ENCODE measurements around the gene LGALS3BP.
A peak's percentile ranks its signal among the peaks of the same experiment; 100 is the strongest.

Gene LGALS3BP

GRCh38 chr17:78998311-78999055 is 18.8 kb upstream of the LGALS3BP start:
- in situ Hi-C loops (cut with MboI; ENCODE audit: low sequenced_read_pairs) = no loop called here
- Histone ChIP-seq H3K9me3 (no peaks in the 10 kb centered on the region), H3K4me3 (no peak overlapping the region), H3K36me3 (replicated peaks) (peaks cover 23% of the 10 kb centered on the region), H3K27me3 (ENCODE audit: low read depth) (no peaks in the 10 kb centered on the region), H3K4me1 (no peaks in the 10 kb centered on the region)
- no peak for DNase-seq (ENCODE audit: low spot score in 2 of 2)

DNA sequence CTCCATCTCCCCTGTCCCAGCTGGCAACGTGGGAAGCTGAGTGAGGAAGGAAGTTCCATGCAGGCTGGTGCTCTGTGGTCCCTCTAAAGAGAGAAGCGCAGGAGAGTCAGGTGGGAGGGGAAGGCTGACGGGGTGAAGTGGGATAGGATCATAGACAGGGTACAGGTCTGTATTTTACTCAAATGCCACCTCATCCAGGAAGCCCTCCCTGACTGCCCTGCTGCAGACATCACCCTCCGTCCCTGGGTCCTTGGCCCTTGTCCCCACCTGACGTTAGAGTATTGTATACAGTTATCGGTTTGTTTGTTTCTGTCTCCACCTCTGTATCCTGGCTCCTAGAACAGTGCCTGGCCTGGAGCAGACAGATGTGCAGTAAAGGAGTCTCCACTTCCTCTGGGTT is 18.2 kb upstream of the LGALS3BP start:
- Histone ChIP-seq H3K36me3 (replicated peaks) (peaks cover 25% of the 10 kb centered on the region), H3K4me1 (no peaks in the 10 kb centered on the region), H3K9me3 (no peaks in the 10 kb centered on the region), H3K27me3 (ENCODE audit: low read depth) (no peaks in the 10 kb centered on the region), H3K4me3 (no peak overlapping the region)
- in situ Hi-C loops (cut with MboI; ENCODE audit: low sequenced_read_pairs) = no loop called here
- DNase-seq (ENCODE audit: low spot score in 2 of 2) = no peak

GRCh38 chr17:78997231-78997741 is 17.6 kb upstream of the LGALS3BP start:
- Histone ChIP-seq H3K27me3 (ENCODE audit: low read depth) (no peaks in the 10 kb centered on the region), H3K9me3 (no peaks in the 10 kb centered on the region), H3K4me3 (no peak overlapping the region), H3K4me1 (no peaks in the 10 kb centered on the region), H3K36me3 (replicated peaks) (peaks cover 31% of the 10 kb centered on the region)
- DNase-seq (ENCODE audit: low spot score in 2 of 2) = no peak
- in situ Hi-C loops (cut with MboI; ENCODE audit: low sequenced_read_pairs) = no loop called here

GRCh38 chr17:78996781-78997201 is 17.1 kb upstream of the LGALS3BP start:
- Histone ChIP-seq H3K27me3 (ENCODE audit: low read depth) (no peaks in the 10 kb centered on the region), H3K4me1 (no peaks in the 10 kb centered on the region), H3K9me3 (no peaks in the 10 kb centered on the region), H3K4me3 (no peak overlapping the region), H3K36me3 (replicated peaks) (peaks cover 33% of the 10 kb centered on the region)
- DNase-seq (ENCODE audit: low spot score in 2 of 2) = no peak
- in situ Hi-C loops (cut with MboI; ENCODE audit: low sequenced_read_pairs) = no loop called here

DNA sequence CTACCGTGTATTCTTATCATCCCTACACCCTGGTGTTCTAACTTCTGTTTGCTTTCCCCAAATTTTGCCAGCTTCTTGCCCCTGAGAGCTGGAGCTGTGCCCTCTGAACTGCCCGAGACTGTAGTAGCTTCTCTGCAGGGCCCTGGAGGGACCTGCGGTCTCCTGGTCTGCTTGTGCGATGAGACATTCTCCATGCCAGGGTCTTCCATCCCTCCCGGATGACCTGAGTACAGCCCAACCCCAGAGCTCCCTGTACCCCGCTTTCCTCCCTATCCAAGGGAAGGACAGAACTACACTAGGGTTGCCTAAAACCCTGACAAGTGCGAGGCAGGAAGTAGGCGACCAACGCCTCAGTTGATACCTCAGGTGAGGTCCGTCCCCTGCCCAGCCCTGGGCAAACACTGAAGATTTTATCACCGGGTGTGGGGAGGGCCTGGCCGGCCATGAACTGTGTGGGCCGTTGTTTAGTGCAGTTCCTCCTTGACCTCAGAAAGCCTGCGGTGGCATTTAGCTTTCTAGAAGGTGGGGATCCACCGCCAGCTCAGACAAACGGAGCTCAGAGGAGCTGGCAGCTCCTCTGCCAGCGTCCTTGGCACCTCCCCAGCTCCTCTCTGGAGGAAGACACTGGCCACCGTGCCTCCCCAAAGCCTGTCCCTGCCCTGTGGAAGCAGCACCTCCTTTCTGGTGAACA is 16.2 kb upstream of the LGALS3BP start:
- H3K4me1 ChIP-seq = no peaks in the 10 kb centered on the region
- H3K4me3 ChIP-seq = no peak overlapping the region
- in situ Hi-C loops (cut with MboI; ENCODE audit: low sequenced_read_pairs) = no loop called here
- peaks cover 37% of the 10 kb centered on the region for H3K36me3 ChIP-seq (replicated peaks)
- H3K27me3 ChIP-seq (ENCODE audit: low read depth) = no peaks in the 10 kb centered on the region
- no peak for DNase-seq (ENCODE audit: low spot score in 2 of 2)
- no peaks in the 10 kb centered on the region for H3K9me3 ChIP-seq

GRCh38 chr17:78995022-78995760 is 15.5 kb upstream of the LGALS3BP start:
- H3K4me3 ChIP-seq = no peak overlapping the region
- H3K27me3 ChIP-seq (ENCODE audit: low read depth) = no peaks in the 10 kb centered on the region
- no peaks in the 10 kb centered on the region for H3K4me1 ChIP-seq
- in situ Hi-C loops (cut with MboI; ENCODE audit: low sequenced_read_pairs) = no loop called here
- H3K36me3 ChIP-seq (replicated peaks) = peaks cover 37% of the 10 kb centered on the region
- DNase-seq (ENCODE audit: low spot score in 2 of 2) = no peak
- no peaks in the 10 kb centered on the region for H3K9me3 ChIP-seq

- H3K36me3 ChIP-seq (replicated peaks) = peaks cover 37% of the 10 kb centered on the region
- in situ Hi-C loops (cut with MboI; ENCODE audit: low sequenced_read_pairs) = no loop called here
- no peak for DNase-seq (ENCODE audit: low spot score in 2 of 2)
- H3K4me1 ChIP-seq = no peaks in the 10 kb centered on the region
- no peaks in the 10 kb centered on the region for H3K9me3 ChIP-seq
- H3K27me3 ChIP-seq (ENCODE audit: low read depth) = no peaks in the 10 kb centered on the region
- H3K4me3 ChIP-seq = no peak overlapping the region
Observed at GRCh38 chr17:78993981-78994671, 14.4 kb upstream of the LGALS3BP start.

GRCh38 chr17:78993241-78993956 is 13.7 kb upstream of the LGALS3BP start:
- in situ Hi-C loops (cut with MboI; ENCODE audit: low sequenced_read_pairs) = no loop called here
- Histone ChIP-seq H3K36me3 (replicated peaks) (peaks cover 37% of the 10 kb centered on the region), H3K4me3 (no peak overlapping the region), H3K9me3 (no peaks in the 10 kb centered on the region), H3K4me1 (no peaks in the 10 kb centered on the region), H3K27me3 (ENCODE audit: low read depth) (no peaks in the 10 kb centered on the region)
- peak; percentile 22 to 84 for DNase-seq (ENCODE audit: low spot score in 2 of 2)

DNA sequence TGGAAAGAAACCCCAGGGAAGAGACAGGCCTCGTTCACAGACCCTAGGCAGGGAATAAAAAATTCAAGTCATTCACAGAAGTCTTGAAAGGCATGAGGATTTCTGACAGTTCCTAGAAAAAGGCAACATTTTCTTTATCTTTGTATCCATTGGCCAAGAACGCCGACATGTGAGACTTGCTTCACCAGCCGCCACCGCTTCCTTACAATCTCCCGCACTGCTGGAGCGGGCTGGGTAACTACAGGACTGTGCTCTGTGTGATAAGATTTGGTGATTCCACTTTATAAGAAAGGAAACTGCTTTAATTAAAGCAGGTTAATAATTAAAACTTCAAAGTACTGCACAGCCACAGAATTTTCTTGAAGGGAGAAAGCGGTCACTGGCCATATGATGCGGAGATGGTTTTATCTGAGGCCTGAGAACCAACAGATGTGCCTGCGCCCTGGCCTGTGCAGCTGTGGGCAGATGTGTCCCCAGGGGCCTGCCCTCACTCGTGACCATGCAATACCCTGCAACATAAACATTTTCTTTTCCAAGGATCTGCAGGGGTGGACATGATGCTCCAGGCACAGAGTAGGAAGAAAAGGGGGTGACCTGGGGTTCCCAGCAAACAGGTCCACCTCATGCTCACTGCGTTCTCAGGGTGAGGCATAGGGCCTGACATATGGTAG is 13.0 kb upstream of the LGALS3BP start:
- H3K4me1 ChIP-seq = no peaks in the 10 kb centered on the region
- in situ Hi-C loops (cut with MboI; ENCODE audit: low sequenced_read_pairs) = no loop called here
- H3K9me3 ChIP-seq = no peaks in the 10 kb centered on the region
- no peak overlapping the region for H3K4me3 ChIP-seq
- DNase-seq (ENCODE audit: low spot score in 2 of 2) = no peak
- H3K36me3 ChIP-seq (replicated peaks) = peaks cover 32% of the 10 kb centered on the region
- H3K27me3 ChIP-seq (ENCODE audit: low read depth) = no peaks in the 10 kb centered on the region

- Histone ChIP-seq H3K4me3 (no peak overlapping the region), H3K9me3 (no peaks in the 10 kb centered on the region), H3K36me3 (replicated peaks) (peaks cover 30% of the 10 kb centered on the region), H3K4me1 (peaks cover under 1% of the 10 kb centered on the region), H3K27me3 (ENCODE audit: low read depth) (no peaks in the 10 kb centered on the region)
- in situ Hi-C loops (cut with MboI; ENCODE audit: low sequenced_read_pairs) = no loop called here
- no peak for DNase-seq (ENCODE audit: low spot score in 2 of 2)
Observed at GRCh38 chr17:78991906-78992532, 12.3 kb upstream of the LGALS3BP start.

- in situ Hi-C loops (cut with MboI; ENCODE audit: low sequenced_read_pairs) = no loop called here
Observed at GRCh38 chr17:78991017-78991738, 11.5 kb upstream of the LGALS3BP start.

More at GRCh38 chr17:78991017-78991738, 11.5 kb upstream of the LGALS3BP start:
- Histone ChIP-seq H3K27me3 (ENCODE audit: low read depth) (no peaks in the 10 kb centered on the region), H3K36me3 (replicated peaks) (peaks cover 22% of the 10 kb centered on the region), H3K4me3 (no peak overlapping the region), H3K4me1 (peaks cover 9% of the 10 kb centered on the region), H3K9me3 (no peaks in the 10 kb centered on the region)
- no peak for DNase-seq (ENCODE audit: low spot score in 2 of 2)
